ENCODE results near the gene KRT32. TPM values are rescaled to one million over a fixed set of nuclear protein-coding genes. Genes with fewer than 3 reads are reported as not detected.

Gene KRT32
- total and polyA plus RNA-seq, 8 donors, result 1.9 TPM; not detected in 7

DNA sequence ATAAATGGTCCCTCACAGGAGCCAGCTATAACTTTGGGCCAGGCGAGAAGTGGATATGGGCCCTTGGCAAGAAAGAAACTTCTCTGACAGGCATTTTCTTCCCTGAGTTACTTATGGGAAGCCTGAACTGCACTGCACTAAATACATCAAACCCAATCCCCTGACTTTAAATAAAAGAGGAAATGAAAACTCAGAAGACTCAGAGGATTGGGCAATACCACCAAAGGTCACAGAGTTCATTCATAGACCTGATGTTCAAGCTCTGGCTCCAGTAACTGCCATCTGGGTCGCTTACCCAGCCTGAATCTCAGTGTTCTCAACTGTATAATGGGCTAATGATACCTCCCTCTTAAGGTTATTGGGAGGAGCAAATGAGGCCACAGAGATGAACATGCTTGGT, 12.9 kb upstream of the KRT32 start:
- no peaks in the 10 kb centered on the region for H3K9me3 ChIP-seq
- no peak overlapping the region for H3K4me3 ChIP-seq
- intact Hi-C loops (cut with DNase I; ENCODE audit: low total_unique reads), result no loop called here
- no peak for DNase-seq
- H3K27me3 ChIP-seq, result no peaks in the 10 kb centered on the region
- H3K36me3 ChIP-seq, result no peaks in the 10 kb centered on the region
- TF ChIP-seq POLR2A (IDR thresholded peaks at IDR 0.05) (no peak), POLR2AphosphoS5 (IDR thresholded peaks at IDR 0.05) (no peak), EP300 (IDR thresholded peaks at IDR 0.05) (no peak)
- TF ChIP-seq, protein P1, sequence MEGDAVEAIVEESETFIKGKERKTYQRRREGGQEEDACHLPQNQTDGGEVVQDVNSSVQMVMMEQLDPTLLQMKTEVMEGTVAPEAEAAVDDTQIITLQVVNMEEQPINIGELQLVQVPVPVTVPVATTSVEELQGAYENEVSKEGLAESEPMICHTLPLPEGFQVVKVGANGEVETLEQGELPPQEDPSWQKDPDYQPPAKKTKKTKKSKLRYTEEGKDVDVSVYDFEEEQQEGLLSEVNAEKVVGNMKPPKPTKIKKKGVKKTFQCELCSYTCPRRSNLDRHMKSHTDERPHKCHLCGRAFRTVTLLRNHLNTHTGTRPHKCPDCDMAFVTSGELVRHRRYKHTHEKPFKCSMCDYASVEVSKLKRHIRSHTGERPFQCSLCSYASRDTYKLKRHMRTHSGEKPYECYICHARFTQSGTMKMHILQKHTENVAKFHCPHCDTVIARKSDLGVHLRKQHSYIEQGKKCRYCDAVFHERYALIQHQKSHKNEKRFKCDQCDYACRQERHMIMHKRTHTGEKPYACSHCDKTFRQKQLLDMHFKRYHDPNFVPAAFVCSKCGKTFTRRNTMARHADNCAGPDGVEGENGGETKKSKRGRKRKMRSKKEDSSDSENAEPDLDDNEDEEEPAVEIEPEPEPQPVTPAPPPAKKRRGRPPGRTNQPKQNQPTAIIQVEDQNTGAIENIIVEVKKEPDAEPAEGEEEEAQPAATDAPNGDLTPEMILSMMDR (IDR thresholded peaks at IDR 0.05), result no peak
- peaks cover 0 to 15% (median 5%) of the 10 kb centered on the region in 4 donors for H3K4me1 ChIP-seq
- H3K27ac ChIP-seq, result no peak overlapping the region
- 46 to 72% (median 61%) methylated on average over 2 of the region's 2 CpGs for WGBS, 5 donors

DNA sequence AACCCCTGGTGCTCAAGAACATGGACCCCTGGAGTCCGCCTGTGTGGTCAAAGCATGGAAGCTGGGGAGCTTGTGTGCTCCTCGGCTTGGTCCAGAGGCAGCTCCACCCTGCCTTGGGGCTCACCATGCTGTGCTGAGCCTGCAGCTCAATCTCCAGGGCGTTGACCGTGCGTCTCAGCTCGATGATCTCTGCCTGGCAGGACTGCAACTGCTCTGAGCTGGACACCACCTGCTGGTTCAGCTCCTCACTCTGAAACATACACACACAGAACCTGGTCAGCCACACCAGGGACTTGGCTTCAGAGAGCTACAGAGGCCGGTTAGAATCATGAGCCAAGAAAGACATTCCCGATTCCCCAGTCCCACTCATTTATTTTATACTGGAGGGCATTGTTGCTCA, 11.1 kb upstream of the KRT32 start:
- Histone ChIP-seq H3K4me3 (no peak overlapping the region), H3K27me3 (no peaks in the 10 kb centered on the region), H3K9me3 (no peaks in the 10 kb centered on the region), H3K36me3 (no peaks in the 10 kb centered on the region), H3K4me1 (peaks cover 0 to under 1% (median 0%) of the 10 kb centered on the region in 4 donors), H3K27ac (no peak overlapping the region)
- TF ChIP-seq EP300 (IDR thresholded peaks at IDR 0.05) (no peak), POLR2AphosphoS5 (IDR thresholded peaks at IDR 0.05) (no peak), POLR2A (IDR thresholded peaks at IDR 0.05) (no peak)
- TF ChIP-seq, protein P1 (IDR thresholded peaks at IDR 0.05), result no peak
- intact Hi-C loops (cut with DNase I; ENCODE audit: low total_unique reads), result no loop called here
- 68 to 80% (median 76%) methylated on average over 8 of the region's 8 CpGs for WGBS, 5 donors
- DNase-seq, result no peak

DNA sequence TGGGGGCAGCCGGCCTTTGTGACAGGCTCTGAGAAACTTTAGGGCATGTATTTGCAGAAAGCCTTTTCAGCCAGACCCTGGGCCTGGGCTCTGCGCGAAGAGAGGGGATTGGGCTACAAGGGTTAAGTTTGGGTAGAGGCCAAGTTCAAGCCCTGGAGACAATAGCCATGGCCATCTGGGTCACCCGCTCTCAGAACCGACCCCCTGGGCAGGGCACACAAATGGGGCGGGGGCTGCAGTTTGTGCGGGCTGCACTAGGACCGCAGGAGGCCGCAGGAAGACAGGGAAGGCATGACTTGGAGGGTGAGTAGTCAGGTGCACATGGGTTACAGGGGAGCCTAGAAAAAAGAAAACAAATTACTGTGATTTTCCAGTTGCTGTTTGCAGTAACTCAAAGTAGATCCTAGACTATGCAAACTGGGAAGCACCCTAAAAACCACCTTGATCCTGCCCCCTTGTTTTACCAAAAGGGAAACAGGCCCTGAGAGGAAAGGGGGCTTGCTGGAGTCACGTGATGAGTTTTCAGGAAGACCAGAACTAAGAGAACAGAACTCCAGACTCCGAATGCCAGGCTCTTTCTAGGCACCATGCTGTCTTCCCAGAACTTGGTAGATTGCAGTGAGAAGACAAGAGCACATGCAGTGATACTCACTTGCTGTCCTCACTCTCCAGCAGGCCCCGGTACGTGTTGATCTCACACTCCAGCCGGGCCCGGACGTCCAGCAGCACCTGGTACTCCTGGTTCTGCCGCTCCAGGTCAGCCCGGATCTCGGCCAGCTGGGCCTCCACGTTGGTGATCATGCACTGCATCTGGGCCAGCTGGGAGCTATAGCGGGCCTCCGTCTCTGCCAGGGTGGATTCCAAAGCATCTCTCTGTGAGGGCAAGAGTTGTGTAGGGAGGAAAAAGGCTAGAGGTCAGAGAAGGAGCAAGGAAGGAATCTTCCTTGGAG, 10.0 kb upstream of the KRT32 start:
- Histone ChIP-seq H3K27me3 (no peaks in the 10 kb centered on the region), H3K9me3 (peaks cover 0 to 1% (median under 1%) of the 10 kb centered on the region in 4 donors), H3K27ac (no peak overlapping the region), H3K36me3 (no peaks in the 10 kb centered on the region), H3K4me3 (no peak overlapping the region), H3K4me1 (no peaks in the 10 kb centered on the region)
- WGBS, 5 donors, result 86 to 94% (median 91%) methylated on average over 19 to 22 of the region's 22 CpGs
- no peak for DNase-seq
- intact Hi-C loops (cut with DNase I; ENCODE audit: low total_unique reads), result no loop called here
- TF ChIP-seq POLR2A (IDR thresholded peaks at IDR 0.05) (no peak), EP300 (IDR thresholded peaks at IDR 0.05) (no peak), POLR2AphosphoS5 (IDR thresholded peaks at IDR 0.05) (no peak)
- TF ChIP-seq, protein P1 (IDR thresholded peaks at IDR 0.05), result no peak

DNA sequence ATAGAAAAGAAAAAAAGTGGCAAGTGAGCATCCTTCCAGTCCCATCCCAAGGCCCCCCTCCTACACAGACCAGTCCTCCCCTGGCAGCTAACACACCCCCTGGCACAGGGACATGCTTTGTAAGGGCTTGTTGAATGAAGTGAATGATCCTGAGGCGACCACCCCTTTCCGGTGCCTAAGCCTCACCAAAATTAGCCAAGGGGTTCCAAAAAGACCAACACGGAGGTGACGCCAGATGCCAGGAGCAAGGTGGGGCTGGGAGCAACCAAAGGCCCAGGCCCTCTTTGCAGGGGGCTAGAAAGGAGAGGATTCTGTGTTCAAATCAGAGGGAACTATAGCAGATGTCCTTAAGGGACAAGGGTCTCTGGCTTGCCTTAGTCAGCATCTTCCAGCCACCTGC, 8.2 kb upstream of the KRT32 start:
- 95 to 98% (median 98%) methylated on average over 4 of the region's 4 CpGs for WGBS, 5 donors
- H3K4me1 ChIP-seq, result no peaks in the 10 kb centered on the region
- no peak for TF ChIP-seq POLR2AphosphoS5 (IDR thresholded peaks at IDR 0.05)
- TF ChIP-seq, protein P1 (IDR thresholded peaks at IDR 0.05), result no peak
- no peak for TF ChIP-seq EP300 (IDR thresholded peaks at IDR 0.05)
- no peak for TF ChIP-seq POLR2A (IDR thresholded peaks at IDR 0.05)
- H3K36me3 ChIP-seq, result no peaks in the 10 kb centered on the region
- H3K4me3 ChIP-seq, result no peak overlapping the region
- no peaks in the 10 kb centered on the region for H3K27me3 ChIP-seq
- intact Hi-C loops (cut with DNase I; ENCODE audit: low total_unique reads), result no loop called here
- no peak for DNase-seq
- H3K9me3 ChIP-seq, result peaks cover 0 to 7% (median 4%) of the 10 kb centered on the region in 4 donors
- no peak overlapping the region for H3K27ac ChIP-seq
